CD4-positive, alpha-beta T cell treated with Interleukin-6 for 4 hours (primary cell): ENCODE data around the gene MAPK14.

Experiments
- DNase-seq: peaks from one replicate; pipeline ENCODE4 v3.0.0-alpha.2; 2020; ENCODE audit warnings: mixed read lengths

The MAPK14 gene

DNA sequence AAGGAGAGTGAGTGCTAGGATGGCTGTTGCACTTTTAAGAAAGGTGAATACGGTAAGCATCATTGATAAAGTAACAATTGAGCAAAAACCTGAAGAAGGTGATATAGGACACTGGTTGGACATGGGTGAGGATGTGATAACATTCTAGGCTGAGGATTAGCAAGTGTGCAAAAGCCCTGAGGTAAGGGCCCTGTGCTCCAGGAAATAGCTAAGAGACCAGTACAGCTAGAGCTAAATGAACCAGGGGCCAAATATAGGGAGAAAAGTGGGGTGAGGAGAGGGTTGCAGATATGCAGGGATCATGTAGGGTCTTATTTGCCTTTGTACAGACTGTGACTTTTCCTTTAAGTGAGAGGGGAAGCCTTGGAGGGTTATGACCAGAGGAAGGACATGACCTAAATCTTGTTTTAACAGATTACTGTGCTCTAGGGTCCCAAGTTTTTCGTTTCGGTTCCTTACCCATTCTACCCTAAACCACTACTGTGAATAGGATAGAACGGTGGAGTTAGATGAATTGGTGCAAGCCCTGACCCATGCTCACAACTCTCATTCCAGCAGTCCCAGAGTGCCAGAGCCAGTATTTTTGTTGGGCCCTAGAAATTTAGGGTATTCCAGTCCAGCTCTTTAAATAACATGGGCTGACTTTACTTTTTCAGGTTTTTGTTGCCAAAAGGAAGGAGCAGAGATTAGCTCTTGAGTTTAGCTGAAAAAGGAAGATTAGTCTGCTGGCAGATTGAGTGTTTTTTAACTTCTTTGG, 10.7 kb downstream of the MAPK14 start:
- no peak for DNase-seq

DNA sequence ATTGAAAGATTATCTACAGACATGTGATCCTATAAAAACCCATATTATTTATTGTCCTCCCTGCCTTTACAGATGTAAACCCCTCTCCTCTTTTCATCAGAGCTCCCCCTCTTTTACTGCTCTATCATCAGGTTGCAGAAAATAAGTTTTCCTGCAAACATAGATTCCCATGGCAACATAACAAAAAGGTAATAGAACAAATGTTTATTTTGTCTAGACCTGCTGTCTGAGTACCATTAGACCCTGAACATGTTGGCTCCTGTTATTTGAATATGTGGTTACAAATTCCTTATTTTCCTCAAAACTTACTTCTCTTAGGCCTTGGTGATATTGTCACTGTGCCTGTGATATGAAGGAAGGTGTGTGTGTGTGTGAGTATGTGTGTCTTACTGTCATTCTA, 11.5 kb downstream of the MAPK14 start:
- DNase-seq = no peak

DNA sequence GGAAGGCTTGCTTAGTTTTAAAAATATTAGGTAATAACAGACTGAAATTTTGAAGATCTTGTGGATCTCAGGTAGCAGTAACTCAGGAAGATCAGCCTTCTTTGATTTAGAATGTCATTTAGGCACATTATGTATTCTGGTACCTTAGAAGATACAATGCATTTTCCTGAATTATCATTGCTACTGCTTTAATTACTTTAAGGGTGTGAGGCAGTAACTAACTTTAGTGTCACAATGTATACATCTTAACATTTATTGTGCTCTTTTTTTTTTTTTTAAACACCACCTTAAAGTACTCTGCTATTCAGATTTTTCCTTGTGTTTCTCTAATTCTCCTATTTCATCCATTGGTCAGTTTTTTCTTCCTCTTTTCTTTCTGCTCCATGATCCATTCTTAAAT, 13.3 kb downstream of the MAPK14 start:
- DNase-seq = no peak

DNA sequence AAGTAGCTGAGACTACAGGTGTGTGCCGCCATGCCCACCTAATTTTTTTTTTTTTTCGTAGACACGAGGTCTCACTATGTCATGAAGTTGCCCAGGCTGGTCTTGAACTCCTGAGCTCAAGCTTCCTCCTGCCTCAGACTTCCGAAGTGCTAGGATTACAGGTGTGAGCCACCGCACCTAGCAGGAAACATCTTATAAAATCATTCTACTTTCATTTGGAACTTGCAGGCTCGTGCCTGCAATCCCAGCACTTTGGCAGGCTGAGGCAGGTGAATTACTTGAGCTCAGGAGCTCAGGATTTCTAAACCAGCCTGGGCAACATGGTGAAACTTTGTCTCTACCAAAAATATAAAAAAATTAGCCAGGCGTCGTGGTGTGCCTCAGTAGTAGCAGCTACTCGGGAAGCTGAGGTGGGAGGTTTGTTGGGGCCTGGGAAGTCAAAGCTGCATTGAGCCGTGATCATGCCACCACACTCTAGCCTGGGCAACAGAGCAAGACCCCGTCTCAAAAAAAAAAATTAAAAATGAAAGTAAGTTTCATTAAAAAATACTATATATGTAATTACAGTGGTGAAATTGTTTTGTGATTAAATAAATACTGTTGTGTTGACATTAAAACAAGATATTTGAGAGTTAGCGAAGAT, 15.1 kb downstream of the MAPK14 start:
- DNase-seq = no peak

DNA sequence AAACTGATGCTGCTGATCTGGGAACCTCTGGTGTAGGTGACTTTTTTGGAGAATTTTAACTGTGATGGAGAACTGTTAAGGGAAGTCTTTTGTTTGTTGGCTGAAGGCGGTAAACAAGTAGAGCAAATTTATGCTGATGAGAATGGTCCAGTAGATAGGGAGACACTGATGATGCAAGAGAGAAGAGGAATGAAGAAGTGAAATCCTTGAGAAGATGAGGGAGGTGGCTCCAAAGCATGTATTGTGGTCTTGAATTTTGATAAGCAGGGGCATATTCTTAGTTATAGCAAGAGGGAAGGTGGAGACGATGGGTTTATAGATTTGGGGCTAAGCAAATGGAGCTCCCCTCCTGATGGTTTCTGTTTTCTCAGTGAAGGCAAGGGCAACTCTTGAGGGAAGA, 22.0 kb downstream of the MAPK14 start:
- DNase-seq = no peak

DNA sequence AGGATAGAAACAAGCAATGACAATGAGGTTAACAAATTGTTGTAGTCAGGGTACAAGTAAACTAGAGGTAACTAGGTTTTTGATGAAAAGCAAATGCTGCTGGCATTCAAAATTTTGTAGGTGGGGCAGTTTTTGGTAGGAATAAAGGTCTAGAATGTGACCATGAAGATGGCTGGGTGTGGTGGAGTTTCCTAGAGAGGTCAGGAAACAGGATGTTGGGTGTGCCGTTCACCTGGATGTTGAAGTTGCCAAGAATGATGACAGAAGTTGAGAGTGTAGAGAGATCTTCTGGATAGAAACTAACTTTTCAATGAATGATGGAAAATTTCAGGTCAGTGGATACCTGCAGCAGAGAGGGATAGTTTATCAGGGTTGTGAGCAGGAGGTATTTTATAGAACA, 22.7 kb downstream of the MAPK14 start:
- DNase-seq = no peak

DNA sequence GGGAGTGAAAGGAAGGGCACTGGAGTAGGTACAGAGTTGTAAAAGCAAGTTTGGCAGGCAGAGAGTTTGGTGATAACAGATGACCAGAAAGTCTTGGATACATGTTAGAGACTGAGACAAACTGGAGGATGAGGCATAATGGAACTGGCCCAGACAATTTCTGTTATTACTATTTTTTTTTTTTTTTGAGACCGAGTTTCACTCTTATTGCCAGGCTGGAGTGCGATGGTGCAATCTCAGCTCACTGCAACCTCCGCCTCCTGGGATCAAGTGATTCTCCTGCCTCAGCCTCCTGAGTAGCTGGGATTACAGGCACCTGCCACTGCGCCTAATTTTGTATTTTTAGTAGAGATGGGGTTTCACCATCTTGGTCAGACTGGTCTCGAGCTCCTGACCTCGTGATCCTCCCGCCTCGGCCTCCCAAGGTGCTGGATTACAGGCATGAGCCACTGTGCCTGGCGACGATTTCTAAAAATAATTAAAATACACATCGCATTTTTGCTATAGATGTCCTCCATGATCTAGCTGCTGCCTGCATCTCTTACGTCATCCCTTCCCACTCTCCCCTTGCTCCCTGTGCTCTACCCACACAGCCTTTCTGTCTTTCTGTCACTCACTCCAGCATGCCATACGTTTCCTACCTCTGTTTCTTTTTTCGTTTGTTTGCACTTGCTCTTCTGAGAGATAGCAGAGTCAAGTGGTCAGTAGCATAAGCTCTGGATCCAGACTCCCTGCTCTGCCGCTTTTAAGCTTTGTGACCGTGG, 23.5 kb downstream of the MAPK14 start:
- DNase-seq = no peak

DNA sequence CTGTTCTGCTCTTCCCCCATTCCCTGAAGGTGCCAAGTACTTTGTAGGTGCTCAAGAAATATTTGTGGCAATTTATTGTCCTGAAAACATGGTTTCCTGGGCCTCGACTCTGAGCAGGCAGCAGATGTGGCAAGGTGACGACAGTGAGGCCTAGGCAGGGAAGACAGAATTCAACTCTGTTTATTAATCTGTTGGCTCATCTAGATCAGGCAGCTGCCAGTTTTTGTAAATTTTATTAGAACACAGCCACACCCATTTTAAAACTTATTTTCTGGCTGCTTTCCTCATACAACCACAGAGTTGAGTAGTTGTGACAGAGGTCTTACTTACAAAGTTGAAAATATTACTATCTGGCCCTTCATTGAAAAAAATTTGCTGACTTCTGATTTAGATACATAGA, 24.5 kb downstream of the MAPK14 start:
- DNase-seq = no peak

DNA sequence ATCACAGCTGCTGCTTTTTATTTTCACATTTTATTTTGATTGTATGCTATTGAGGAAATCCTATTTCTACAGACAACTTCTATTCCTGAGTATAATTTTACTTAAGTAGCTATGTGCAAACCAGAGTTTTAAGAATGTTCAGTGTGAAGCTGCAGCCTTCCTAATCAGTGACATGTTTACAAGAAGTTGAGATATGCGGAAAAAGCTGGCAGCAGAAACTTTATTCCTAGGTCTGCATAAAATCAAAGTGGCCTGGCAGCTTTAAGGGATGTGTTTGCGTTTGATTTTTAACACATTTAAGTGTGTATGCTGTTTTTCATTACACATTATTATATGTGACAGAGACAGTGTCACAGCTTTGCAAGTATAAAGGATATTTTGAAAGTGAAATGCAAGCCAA, 26.3 kb downstream of the MAPK14 start:
- no peak for DNase-seq

DNA sequence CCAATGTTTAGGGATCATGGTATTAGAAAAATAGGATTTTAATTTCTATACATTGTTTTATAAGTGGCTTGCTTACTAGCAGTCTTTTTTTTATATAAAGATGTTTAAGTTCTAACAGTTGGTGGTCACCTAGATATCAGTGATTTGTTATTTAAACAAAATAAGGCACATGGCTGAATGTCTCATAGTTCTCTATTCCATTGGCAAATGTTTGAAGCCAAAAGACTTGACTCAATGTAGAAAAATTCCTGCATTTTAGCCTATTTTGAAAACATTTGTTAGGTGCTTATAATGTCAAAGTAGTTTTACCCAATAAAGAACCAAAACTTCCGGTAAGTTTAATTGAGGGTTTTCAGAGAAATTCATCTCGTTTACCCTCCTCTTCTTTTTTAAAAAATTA, 26.8 kb downstream of the MAPK14 start:
- DNase-seq = no peak

DNA sequence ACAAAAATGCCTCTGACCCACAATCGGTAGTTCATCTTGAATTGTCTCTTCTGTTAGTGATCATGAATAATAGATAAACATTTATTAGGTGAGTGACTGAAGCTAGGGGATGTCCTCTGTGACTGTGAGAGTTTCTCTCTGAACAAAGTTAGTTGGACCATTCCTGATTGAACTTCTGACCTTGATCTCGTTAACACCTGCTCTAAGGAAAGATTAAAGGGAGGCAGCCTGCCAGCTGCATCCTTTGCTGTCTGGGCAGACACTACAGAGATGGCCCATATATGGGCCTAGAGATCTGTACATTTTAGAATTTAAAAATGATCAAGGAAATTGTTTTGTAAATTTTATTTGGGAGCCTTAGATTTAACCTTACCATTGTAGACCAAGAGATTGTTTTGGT, 27.3 kb downstream of the MAPK14 start:
- DNase-seq = no peak

DNA sequence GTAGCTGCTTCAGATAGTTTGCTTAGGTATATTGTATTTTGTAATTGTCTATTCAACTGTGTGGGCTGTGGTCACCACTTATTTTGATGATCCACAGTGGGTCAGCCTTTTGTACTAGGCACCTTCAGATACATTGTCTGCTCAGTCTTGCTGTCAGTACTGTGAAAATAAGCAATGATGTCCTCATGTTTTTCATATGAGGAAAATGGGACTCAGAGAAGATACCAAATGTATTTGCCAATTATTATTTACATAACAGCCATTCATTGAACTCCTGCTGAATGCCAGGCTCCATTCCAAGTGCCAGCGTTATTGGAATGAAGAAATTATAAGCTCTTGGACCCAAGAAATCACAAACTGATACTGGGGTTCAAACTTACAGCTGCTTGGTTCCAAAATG, 28.6 kb downstream of the MAPK14 start:
- no peak for DNase-seq

DNA sequence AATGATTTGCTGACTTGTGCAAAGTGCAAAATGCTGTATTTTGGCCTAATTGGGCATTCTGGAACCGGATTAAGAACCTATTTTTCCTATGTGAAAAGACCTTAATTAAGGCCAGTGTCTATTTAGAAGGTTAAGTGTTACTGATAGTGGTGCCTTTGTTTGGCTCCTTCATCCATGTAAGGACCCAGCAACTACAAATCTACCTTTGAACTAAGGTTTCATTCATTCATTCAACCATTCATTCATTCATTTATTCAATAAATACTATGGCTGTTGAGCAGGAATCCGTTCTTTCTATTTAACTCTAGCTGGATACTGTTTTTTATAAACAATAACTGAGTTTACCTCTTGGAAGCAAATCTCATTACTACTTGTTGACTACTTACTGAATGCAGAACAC, 33.6 kb downstream of the MAPK14 start:
- DNase-seq = no peak

DNA sequence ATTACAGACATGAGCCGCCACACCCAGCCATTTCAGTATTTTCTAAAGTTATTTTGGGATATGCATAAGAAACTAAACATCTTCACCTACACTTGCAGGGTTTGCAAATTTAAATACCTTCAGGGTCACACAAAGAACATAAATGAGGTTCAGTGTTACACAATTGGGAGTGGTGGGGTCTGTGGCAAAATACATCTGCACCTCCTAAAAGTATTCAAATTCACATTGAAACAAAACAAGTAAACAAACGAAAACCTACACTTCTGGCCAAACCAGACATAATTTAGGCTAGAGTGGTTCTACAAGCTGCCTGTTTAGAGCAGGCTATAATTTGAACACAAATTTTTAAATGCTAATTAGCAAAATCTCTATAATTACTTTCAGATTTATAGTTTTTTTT, 34.6 kb downstream of the MAPK14 start:
- DNase-seq = no peak

DNA sequence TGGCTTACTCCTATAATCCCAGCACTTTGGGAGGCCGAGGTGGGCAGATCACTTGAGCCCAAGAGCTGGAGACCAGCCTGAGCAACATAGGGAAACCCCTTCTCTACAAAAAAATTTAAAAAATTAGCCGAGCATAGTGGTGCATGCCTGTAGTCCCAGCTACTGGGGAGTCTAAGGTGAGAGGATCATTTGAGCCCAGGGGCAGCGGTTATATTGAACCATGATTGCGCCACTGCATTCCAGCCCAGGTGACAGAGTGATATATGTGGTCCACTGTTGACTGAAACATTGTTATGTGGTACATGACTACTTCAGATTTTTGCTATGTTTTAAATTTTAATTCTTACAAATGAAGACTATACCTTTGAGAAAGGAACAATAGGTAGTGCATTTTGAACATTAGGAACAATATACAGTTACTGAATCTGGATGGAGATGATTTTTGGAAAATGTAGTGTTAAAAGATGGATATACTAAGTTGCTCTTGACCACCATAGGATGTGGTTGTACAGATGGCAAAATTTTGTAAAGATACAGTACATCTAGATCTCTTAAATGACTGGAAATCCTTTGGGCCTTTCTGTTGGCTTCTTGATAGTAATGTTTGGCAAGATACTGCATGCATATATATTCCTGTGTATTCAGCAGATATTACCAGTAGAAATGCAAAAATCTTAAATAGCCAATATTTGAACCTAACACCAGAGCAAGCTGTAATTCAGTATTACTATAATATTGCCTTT, 35.9 kb downstream of the MAPK14 start:
- DNase-seq = no peak

DNA sequence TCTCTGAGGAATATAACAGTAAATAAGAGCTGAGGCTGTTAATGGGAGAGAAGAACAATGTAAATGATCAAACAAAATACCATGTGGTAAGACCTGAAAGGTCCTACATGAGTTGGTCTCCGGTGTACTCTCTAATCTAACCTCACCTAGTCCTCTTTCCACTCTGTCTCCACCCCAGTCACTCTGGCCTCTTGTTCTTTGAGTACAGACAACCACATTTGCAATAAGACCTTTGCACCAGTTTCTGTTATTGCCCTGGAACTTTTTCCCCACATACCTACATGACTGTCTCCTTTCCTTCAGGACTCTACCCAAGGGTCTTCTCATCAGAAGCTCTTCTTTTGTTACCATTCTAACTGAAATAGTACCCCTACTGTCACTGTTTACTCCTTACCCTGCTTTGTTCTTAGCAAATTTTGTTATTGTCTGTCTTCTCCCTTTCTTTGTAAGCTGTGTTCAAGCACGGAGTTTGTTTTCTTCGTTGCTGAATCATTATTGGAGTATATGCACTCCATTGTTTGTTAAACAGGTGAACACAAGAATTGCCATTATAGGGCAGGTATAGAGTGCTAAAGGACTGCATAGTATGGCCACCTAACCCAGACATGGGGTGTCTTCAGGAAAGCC, 37.3 kb downstream of the MAPK14 start:
- DNase-seq = no peak

DNA sequence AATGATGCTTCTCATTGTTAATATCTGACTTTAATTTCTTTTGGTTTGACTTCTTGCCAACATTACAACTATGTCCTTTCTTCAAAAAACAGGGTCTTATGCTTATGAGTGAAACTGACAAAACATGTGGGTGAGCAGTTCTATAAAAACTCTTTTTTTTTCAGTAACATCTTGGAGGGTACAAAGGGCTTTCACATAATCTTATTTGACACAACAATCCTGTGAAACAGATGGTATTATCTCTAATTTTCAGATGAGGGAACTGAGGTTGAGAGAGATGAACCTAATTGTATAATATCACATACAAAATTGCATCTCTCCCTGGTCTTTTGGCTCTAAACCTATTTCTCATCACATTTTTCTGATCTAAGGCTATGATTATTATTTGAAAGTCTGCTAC, 38.3 kb downstream of the MAPK14 start:
- DNase-seq = no peak

DNA sequence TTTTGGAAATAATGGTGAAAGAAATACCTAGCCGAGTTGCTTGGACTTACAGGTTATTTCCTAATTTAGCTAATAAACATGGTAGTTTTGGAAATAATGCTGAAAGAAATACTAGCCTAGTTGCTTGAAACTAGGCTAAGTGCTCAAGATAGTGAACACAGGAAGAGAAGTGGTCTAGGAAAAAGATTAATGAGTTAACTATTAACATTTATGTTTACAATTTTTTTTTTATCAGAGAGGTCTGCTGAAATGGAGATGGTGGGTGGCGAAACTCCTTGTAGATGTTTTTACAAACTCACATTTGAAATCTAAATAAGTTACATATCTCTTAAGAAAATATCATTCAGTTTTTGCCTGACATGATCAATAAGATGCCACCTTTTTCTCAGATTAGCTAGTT, 39.2 kb downstream of the MAPK14 start:
- DNase-seq = no peak

DNA sequence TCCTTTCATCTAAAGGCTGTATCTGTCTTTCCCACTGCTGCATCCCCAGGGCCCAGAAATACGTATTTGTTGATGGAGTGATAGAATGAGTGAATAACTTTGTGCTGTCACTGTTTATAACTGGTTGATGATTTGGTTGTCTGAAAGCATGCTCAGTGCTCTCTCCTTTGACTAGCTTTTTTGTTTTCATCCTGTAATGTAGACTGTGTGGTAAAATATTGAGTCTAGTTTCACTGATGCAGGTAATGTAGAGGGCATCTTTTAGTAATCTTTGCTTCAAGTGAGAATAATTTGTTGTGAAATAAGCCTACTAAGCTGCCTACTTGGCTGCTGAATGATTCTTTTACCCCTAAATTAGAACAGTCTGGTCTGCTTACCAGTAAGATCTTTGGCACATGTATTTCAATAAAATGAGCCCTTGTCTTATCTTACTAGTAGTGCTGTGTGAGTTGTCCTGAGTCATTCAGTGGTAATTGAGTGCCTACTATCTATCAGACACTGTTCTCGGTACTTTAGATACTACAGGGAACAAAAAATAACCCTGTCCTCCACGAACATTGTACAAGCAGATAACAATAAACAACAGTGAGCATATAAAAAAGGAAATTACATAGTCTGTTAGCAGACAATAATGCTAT, 39.9 kb downstream of the MAPK14 start:
- DNase-seq = no peak

DNA sequence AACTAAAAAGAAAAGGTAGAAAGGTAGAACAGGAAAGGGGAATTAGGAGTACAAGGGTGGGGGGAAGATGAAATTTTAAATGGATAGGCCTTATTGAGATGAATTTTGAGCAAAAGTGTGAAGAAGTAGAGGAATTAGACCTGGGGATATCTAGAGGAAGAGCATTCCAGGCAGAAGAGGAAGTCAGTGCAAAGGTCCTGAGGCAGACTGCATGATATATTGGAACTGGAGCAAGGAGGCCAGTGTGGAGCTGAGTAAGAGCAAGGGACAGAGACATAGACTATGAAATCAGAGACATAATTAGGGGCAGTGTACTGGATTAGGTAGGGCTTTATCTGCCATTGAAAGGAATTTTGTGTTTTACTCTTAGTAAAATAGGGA, 40.4 kb downstream of the MAPK14 start:
- DNase-seq = no peak

DNA sequence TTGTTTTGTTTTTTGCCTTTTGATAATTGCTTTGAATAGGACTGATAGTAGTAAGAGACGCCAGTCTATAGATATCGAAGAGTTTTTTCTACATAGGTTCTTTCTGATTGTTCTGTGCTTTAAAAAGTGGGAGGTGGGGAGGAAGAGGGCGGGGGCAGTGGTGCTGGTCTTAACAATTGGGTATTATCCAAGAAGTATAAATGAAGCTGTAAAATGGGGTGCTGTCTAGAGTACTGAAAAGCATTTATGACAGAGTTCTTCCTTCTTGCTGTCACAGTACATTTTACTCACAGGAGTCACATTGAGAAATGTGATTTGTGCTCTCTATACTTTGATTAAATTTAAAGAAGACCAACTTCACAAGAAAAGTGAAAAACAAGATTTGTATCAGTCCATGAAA, 41.0 kb downstream of the MAPK14 start:
- DNase-seq = no peak

DNA sequence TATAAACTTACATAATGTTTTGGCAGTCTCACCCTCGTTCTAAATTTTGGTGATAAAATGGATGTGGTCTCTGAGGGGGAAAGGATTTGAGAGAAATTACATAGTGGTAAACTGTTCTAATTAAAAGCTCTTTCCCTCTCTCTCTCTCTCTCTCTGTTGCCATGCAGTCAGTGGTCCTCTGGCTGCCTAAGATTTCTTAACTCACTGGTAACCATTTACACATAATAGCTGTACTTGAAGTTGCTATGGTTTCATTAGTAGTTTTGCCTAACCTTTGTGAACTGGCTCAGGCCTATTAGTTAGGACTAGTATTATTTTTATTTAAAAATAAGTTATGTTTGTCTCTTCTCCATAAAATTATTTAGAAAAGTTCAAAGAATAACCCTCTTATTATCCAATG, 42.0 kb downstream of the MAPK14 start:
- no peak for DNase-seq

DNA sequence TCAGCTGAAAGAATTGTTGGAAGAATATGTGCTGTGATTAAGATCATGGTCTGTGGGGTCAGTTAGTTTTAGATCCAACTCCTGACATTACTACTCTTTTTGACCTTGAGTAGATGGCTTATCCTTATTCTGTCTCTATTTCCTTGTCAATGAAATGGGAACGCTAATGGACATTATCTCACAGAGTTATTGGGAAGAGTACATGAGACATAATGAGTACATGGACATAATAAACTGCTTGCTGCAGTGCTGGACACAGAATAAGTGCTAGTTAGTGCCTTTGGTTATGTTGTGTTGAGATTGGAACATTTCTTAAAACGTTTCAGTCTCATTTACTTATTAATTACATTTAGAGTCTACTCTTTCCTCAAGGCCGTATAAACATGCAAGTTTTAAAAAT, 42.6 kb downstream of the MAPK14 start:
- DNase-seq = no peak
